Gastrocnemius medialis (tissue), 4 donors: ENCODE results near the gene CHRD.

Experiments
- CTCF ChIP-seq, 5 experiments: fragments of 450-650 bp in 3 of 5; fragments of 200-600 bp in 2 of 5; sonication (generic) in 2 of 5; IDR thresholded peaks in 4 of 5; conservative IDR thresholded peaks in 1 of 5; 1 replicate in 4 of 5; 2 replicates in 1 of 5; pipeline ENCODE4 v1.5.1; 2016 to 2019; ENCODE audit warnings: antibody characterized with exemption in 5 of 5, mild to moderate bottlenecking in 3 of 5, moderate library complexity in 3 of 5
- POLR2A ChIP-seq, 2 donors: fragments of 450-650 bp; IDR thresholded peaks; one replicate each; pipeline ENCODE4 v1.6.1; 2017; ENCODE audit warnings: antibody characterized with exemption in 2 of 2, mild to moderate bottlenecking in 2 of 2, moderate library complexity in 2 of 2

- no peak for TF ChIP-seq CTCF (IDR thresholded peaks at IDR 0.05 in 4 of 5, conservative IDR thresholded peaks at IDR 0.05 in 1 of 5)
- peak; percentile 60 to 74 for TF ChIP-seq POLR2A (IDR thresholded peaks at IDR 0.05)
Observed at GRCh38 chr3:184336547-184337398, 43.1 kb upstream of the CHRD start.
